ELR (cell line): ENCODE measurements around the gene HIRA.

Experiments used
- DNase-seq: peaks from one replicate; pipeline ENCODE4 v3.0.0-alpha.2; 2015; ENCODE audit warnings: low read depth

HIRA gene, protein sequence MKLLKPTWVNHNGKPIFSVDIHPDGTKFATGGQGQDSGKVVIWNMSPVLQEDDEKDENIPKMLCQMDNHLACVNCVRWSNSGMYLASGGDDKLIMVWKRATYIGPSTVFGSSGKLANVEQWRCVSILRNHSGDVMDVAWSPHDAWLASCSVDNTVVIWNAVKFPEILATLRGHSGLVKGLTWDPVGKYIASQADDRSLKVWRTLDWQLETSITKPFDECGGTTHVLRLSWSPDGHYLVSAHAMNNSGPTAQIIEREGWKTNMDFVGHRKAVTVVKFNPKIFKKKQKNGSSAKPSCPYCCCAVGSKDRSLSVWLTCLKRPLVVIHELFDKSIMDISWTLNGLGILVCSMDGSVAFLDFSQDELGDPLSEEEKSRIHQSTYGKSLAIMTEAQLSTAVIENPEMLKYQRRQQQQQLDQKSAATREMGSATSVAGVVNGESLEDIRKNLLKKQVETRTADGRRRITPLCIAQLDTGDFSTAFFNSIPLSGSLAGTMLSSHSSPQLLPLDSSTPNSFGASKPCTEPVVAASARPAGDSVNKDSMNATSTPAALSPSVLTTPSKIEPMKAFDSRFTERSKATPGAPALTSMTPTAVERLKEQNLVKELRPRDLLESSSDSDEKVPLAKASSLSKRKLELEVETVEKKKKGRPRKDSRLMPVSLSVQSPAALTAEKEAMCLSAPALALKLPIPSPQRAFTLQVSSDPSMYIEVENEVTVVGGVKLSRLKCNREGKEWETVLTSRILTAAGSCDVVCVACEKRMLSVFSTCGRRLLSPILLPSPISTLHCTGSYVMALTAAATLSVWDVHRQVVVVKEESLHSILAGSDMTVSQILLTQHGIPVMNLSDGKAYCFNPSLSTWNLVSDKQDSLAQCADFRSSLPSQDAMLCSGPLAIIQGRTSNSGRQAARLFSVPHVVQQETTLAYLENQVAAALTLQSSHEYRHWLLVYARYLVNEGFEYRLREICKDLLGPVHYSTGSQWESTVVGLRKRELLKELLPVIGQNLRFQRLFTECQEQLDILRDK

GRCh38 chr22:19431649-19432132, at the start of gene HIRA:
HIRA (minus strand) TSS chr22:19431733; CDS start chr22:19431476, 257 bp downstream.
- peak; percentile 79 for DNase-seq

DNA sequence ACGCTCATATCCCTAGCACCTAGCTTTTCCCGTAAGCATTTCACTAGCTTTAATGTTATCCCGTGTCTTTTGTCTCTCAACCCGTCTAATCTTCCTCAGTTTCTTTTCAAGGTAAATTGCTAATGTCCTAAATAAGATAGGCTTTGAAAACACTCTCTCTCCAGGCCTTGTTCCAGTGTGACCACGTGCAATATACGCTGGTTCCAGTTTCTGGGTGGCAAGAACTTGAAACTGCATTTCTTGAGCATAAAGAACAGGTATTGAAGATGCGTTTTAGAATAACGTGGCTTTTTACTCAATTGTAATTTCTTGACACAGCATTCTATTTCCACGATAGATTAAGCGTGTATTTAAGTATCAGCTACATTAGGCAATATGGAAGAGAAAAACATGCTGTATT, 49.3 kb upstream of the HIRA start:
- DNase-seq = no peak

DNA sequence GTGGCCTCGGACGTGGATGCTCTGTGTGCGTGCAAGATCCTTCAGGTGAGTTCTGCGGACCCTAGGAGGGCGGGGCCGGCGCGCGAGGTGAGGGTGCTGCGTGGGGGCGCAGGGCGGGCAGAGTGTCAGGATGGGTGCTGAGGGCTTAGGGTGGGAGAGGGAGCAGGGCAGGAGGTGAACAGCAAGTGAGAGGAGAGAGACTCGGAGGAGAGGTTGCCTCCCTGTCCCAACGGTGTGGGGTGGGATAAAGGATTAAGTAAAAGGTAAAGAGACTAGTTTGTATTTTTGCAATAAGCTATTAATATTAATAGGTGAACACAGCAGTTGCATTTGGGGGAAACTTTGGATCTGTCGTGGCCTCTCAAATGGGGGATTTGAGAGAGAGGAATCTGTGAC, 48.6 kb upstream of the HIRA start:
- DNase-seq = no peak

DNA sequence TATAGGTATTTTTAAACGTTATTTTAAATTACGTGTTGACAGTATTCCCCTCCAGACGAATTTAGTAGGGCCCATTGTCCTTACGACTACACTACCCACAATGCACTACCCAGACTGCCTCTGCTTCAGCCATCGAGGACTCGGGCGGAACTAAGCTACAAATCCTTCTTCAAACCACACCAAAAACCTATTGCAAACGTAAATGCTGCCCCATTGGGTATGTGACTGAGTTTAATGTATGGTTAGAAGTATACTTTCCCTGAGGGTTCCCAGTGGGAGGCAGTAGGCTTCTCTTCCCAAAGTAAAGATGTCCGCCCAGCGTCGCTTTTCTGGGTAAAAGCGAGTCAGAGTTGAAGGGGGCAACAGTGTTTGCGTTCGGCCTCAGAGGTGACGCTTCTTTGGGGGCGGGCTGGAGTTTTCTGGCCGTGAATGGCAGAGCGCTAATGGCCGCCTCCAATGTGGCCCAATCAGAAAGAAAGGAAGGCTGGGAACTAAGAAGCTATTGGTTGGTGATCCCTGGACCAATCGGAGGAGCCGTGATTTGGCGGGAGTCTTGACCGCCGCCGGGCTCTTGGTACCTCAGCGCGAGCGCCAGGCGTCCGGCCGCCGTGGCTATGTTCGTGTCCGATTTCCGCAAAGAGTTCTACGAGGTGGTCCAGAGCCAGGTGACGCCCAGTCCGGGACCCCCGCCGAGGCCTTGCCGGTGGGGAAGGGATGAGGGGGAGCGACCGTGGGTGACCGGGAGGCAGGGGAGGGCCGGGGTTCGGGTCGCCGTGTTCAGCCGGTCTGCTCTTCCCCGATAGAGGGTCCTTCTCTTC, 48.0 kb upstream of the HIRA start, which contains the start of gene CDC45:
Gene CDC45, plus strand, starts transcription at position 566 of the 818 bp plus-strand sequence. Its CDS starts 49 bp downstream, at position 615.
- peak; percentile 99 for DNase-seq

DNA sequence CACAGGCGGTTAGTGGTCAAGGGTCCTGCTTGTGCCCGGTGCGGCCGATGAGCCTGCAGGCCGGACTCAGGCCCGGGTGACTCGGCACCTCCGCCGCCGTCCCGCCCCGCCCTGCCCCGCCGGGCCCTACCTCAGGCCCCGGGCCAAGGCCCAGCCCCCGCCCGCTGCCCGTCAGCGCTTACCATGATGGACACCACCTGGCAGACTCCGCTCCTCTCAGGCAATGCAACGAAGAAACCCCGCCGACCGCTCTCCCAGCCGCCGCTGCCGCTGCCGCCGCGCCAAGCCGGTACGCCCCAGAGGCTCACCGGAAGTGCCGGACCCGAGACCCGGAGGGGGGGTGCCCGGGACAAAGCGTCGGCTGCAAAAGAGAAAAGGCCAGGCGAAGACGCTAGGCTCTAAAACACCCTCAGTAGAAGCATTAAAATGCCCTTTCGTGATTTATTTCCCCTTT, 47.4 kb upstream of the HIRA start, which contains the start of gene UFD1:
Gene UFD1, minus strand, starts transcription at position 293 of the 454 bp plus-strand sequence. Its CDS starts 108 bp downstream, at position 185.
- DNase-seq = peak; percentile 81

DNA sequence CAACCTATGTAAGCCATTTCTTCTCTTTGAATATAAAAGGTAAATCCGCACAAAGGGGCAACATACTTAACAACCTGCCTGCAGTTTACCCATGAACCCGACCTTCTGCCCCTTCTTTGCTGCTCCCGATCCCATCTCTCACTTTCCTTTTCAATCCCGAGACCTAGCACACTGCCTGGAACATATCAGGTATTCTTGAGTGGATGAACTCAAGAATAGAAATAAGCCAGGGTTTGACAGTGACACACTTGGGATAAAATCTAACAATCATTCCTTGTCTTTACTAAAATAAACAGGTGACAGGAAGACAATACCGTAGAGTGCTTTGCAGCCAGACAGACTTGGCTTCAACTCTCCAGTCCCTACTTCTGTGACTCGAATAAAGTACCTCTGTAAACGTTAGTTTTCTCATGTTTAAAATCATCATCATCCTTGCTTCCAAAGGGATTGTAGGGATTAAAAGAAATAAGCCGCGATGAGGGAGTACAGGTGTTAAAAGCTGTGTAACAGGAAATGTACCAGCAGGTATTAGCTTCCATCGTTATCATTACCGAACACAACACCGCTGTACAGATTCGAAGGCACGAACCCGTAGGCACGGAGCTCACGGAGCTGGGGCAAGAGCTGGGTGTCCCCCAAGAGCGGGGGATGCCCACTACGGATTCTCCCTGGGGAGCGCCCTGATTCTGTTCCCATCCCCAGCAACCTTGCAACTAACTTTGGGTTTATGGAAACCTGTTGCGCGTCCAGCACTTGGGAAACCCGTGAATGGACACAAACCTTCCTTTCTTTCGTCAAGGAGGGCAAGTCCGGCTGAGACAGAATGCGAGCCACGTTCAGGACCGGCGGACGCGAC, 46.7 kb upstream of the HIRA start:
- DNase-seq = no peak

DNA sequence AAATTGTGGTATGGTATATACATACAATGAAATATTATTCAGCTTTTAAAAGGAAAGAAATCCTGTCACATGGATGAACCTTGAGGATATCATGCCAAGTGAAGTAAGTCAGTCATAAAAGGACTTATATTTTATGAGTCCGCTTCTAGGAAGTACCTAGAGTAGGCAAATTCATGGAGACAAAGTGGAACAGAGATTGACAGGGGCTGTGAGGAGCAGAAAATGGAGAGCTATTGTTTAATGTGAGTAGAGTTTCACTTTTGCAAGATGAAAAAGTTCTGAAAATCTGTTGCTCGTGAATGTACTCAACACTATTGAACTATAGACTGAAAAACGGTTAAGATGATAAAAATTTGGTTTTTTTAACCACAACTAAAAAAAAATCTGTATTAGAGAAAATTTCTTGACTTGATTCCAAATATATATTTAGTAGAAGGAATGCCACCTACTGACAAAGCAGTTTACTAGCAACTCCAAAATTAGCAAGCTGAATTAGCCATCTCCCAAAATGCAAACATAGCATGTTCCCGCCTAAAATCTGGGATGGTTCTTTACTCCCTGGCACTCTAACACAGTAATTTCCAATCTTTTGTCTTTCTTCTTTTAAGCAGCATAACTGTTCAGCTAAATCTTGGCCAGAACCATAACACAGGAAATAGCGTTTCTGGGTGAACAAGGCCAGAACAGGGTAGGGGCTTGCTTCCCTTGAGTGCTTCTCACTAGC, 46.0 kb upstream of the HIRA start:
- peak; percentile 29 for DNase-seq

DNA sequence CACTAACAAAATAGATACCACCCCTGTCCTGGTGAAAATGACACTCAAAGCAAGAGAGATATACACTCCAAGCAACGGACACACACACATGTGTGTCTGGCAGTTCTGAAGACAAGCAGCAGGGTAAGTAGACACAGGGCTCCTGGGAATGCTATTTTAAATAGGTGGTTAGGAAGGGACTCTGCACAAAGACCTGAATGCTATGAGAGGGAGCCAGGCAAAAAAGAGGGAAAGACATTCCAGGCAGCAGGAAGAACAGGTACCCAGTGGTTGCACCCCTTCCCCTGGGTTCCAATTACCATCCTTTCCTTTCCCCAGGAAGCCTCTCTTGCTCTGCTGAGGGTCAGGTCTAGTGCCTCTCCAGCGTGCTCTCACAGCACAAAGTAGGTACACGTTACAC, 44.5 kb upstream of the HIRA start:
- no peak for DNase-seq

DNA sequence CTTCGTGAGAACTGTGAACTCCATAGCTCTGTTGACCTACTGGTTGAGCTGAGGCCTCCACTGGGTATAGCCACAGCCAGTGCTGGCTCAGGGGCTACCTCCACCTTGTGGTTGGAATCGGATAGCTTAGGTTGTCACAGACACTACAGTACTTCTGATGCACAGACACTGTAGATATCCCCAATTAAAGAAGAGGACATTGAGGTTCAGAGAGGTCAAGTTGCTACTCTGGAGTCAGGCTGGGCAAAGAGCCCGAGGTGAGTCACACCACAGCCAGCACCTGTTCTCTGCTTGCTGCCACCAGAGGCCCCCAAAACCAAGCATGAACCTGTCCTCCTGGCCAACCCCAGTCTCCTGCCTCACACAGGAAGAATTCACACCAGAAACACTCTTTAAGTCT, 42.0 kb upstream of the HIRA start:
- peak; percentile 18 for DNase-seq

- no peak for DNase-seq
These were observed 40.7 kb upstream of the HIRA start for GRCh38 chr22:19472233-19472632.

DNA sequence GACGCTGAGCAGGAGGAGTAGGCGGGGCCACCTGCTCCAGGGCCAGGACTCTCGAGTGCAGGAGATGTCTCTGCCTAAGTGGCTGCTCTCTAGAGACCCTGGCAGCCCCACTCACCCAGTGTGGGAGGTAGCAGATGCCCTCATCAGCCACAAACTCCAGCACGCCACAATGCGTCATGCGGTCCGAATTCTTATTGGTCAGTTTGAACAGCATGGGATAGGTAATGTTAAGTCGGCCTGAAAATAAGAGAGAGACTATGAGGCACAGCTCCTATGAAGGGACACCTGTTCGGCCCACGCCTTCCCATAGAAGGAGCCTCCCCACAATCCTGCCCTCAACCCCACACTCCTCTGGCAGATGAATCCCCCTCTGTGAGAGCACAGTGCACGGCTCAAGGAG, 40.0 kb upstream of the HIRA start:
- no peak for DNase-seq

- no peak for DNase-seq
These were observed 38.5 kb upstream of the HIRA start for GRCh38 chr22:19470010-19470409.

- DNase-seq = no peak
These were observed 37.9 kb upstream of the HIRA start for GRCh38 chr22:19469421-19469820.

- no peak for DNase-seq
These were observed 36.4 kb upstream of the HIRA start for GRCh38 chr22:19467912-19468311.

GRCh38 chr22:19466848-19467752, 35.6 kb upstream of the HIRA start:
- DNase-seq = no peak

GRCh38 chr22:19466126-19466716, 34.7 kb upstream of the HIRA start:
- DNase-seq = no peak

DNA sequence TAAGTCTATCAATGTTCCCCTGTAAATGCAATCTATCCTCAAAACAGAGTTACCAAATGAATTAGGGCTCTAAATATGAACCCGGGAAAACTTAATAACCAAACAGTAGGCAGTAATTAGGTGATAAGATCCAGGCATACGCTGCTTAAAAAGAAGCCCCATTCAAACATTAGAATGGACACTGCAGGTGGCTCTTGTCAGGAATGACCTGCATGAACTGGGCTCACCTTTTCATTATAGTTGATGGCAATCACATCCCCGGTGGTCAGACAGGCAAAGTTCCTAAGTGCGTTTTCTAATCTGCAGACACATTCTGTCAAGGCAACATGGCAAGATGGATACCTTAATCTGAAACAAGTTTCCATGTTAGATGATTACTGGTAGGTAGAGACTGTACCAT, 33.4 kb upstream of the HIRA start:
- DNase-seq = no peak

GRCh38 chr22:19464546-19464945, 33.0 kb upstream of the HIRA start:
- DNase-seq = no peak
